Liver (tissue), 3 donors: ENCODE results near the gene CATSPERE.

Experiments
- ATF3 ChIP-seq: IDR thresholded peaks from 2 replicates; pipeline ENCODE4 v1.6.1; 2016; ENCODE audit warnings: antibody characterized with exemption
- EGR1 ChIP-seq, 2 donors: IDR thresholded peaks; 2 replicates each; pipeline ENCODE4 v1.6.1; 2016 to 2018; ENCODE audit warnings: antibody characterized with exemption in 2 of 2, low read depth in 2 of 2
- FOXA1 ChIP-seq: IDR thresholded peaks from 2 replicates; pipeline ENCODE4 v1.6.1; 2016; ENCODE audit warnings: antibody characterized with exemption
- FOXA2 ChIP-seq: IDR thresholded peaks from 2 replicates; pipeline ENCODE4 v1.6.1; 2016; ENCODE audit warnings: antibody characterized with exemption
- GABPA ChIP-seq, 2 donors: IDR thresholded peaks in 1 of 2; conservative IDR thresholded peaks in 1 of 2; 2 replicates each; pipeline ENCODE4 v1.6.1; 2016; ENCODE audit warnings: antibody characterized with exemption in 2 of 2, mild to moderate bottlenecking in 1 of 2, moderate library complexity in 1 of 2
- HNF4A ChIP-seq, 2 donors: conservative IDR thresholded peaks; 2 replicates each; pipeline ENCODE4 v1.6.1; 2016; ENCODE audit warnings: antibody characterized with exemption in 2 of 2, mild to moderate bottlenecking in 2 of 2
- JUND ChIP-seq, 2 donors: IDR thresholded peaks; 2 replicates each; pipeline ENCODE4 v1.6.1; 2016; ENCODE audit warnings: antibody characterized with exemption in 2 of 2
- MAX ChIP-seq: IDR thresholded peaks from 2 replicates; pipeline ENCODE4 v1.6.1; 2016; ENCODE audit warnings: antibody characterized with exemption
- RAD21 ChIP-seq, 2 donors: IDR thresholded peaks; 2 replicates each; pipeline ENCODE4 v1.6.1; 2016; ENCODE audit warnings: antibody characterized with exemption in 2 of 2, mild to moderate bottlenecking in 2 of 2
- REST ChIP-seq: IDR thresholded peaks from 2 replicates; pipeline ENCODE4 v1.6.1; 2016; ENCODE audit warnings: antibody characterized with exemption, mild to moderate bottlenecking
- RXRA ChIP-seq, 2 donors: IDR thresholded peaks; 2 replicates each; pipeline ENCODE4 v1.6.1; 2017 to 2018; ENCODE audit warnings: antibody characterized with exemption in 2 of 2, mild to moderate bottlenecking in 1 of 2
- TAF1 ChIP-seq: conservative IDR thresholded peaks from 2 replicates; pipeline ENCODE4 v1.6.1; 2016; ENCODE audit warnings: antibody characterized with exemption, mild to moderate bottlenecking
- YY1 ChIP-seq: IDR thresholded peaks from 2 replicates; pipeline ENCODE4 v1.6.1; 2016; ENCODE audit warnings: antibody characterized with exemption, mild to moderate bottlenecking
- TF ChIP-seq, protein P1 (sequence below): fragments of 150-350 bp; IDR thresholded peaks from 2 replicates; pipeline ENCODE4 v1.5.1; 2017; ENCODE audit warnings: improper control_type of control experiment, low read depth, low read length; ENCODE audit not compliant: missing input control
- donor health status: healthy.
- donor health status: healthy.

DNA sequence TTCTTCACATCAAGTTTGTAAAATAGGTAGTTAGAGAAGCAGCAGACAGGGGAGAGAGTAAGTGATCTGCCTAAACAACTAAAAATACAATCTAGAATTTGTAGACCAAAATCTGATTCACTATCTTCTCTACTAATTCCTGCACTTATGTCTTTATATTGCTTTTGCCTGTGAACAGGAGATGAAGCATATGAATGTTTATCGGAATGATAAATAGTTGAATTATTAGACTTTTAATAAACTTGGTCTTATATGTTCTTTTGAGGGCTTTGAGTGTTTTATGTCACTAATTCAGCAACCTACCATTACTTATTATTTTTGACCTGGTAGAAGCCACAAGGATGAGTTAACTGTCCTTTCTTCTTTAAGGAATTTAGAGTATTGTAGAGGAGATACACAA lies 194.1 kb downstream of the CATSPERE start:
- TF ChIP-seq, protein P1, sequence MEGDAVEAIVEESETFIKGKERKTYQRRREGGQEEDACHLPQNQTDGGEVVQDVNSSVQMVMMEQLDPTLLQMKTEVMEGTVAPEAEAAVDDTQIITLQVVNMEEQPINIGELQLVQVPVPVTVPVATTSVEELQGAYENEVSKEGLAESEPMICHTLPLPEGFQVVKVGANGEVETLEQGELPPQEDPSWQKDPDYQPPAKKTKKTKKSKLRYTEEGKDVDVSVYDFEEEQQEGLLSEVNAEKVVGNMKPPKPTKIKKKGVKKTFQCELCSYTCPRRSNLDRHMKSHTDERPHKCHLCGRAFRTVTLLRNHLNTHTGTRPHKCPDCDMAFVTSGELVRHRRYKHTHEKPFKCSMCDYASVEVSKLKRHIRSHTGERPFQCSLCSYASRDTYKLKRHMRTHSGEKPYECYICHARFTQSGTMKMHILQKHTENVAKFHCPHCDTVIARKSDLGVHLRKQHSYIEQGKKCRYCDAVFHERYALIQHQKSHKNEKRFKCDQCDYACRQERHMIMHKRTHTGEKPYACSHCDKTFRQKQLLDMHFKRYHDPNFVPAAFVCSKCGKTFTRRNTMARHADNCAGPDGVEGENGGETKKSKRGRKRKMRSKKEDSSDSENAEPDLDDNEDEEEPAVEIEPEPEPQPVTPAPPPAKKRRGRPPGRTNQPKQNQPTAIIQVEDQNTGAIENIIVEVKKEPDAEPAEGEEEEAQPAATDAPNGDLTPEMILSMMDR, result no peak
- TF ChIP-seq YY1, result no peak
- no peak for TF ChIP-seq GABPA (IDR thresholded peaks at IDR 0.05 in 1 of 2, conservative IDR thresholded peaks at IDR 0.05 in 1 of 2)
- no peak for TF ChIP-seq MAX
- TF ChIP-seq HNF4A (conservative IDR thresholded peaks at IDR 0.05), result no peak
- TF ChIP-seq ATF3, result no peak
- TF ChIP-seq FOXA1, result no peak
- TF ChIP-seq JUND (IDR thresholded peaks at IDR 0.05), result no peak
- TF ChIP-seq REST, result no peak
- TF ChIP-seq RAD21 (IDR thresholded peaks at IDR 0.05), result no peak
- no peak for TF ChIP-seq FOXA2
- TF ChIP-seq RXRA (IDR thresholded peaks at IDR 0.05), result no peak
- TF ChIP-seq TAF1, result no peak
- TF ChIP-seq EGR1 (IDR thresholded peaks at IDR 0.05; ENCODE audit: low read depth in 2 of 2), result no peak
